UCSD-AML1 (cell line): Measurements from ENCODE around the gene TCHH.
"Not testable (repeated sequence)": the region's sequence is repeated elsewhere in the genome, so short reads cannot be mapped to it uniquely, and the experiment has no call there.

Experiments used
- DNase-seq: peaks from one replicate; lab custom pipeline; 2025; ENCODE audit not compliant: unreplicated experiment; lab: John Stamatoyannopoulos, UW

TCHH gene

DNA sequence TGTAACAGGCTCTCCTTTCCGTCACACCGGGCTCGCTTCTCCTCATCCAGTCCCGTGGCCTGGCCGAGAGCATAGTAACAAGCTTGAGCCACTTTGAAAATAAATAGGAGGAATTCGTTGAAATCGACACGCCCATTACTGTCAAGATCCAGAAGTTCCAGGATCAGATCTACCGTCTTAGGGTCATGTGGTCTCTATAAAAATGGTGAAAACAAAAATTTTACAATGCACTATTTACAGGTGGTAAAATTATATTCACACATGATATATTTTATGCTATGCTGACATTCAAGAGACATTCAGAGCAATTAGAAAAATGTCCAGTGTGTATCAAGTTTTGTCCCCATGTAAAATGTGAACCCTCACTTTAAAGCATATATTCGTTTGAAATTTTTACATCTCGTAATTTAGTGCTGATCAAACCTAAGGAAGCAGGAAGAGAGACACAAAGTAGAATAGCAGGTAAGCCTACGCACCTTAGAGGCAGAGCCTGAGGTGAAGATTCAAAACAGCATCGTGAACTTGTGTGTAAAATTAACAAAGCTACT is 2.3 kb downstream of the TCHH start:
- DNase-seq: no peak

DNA sequence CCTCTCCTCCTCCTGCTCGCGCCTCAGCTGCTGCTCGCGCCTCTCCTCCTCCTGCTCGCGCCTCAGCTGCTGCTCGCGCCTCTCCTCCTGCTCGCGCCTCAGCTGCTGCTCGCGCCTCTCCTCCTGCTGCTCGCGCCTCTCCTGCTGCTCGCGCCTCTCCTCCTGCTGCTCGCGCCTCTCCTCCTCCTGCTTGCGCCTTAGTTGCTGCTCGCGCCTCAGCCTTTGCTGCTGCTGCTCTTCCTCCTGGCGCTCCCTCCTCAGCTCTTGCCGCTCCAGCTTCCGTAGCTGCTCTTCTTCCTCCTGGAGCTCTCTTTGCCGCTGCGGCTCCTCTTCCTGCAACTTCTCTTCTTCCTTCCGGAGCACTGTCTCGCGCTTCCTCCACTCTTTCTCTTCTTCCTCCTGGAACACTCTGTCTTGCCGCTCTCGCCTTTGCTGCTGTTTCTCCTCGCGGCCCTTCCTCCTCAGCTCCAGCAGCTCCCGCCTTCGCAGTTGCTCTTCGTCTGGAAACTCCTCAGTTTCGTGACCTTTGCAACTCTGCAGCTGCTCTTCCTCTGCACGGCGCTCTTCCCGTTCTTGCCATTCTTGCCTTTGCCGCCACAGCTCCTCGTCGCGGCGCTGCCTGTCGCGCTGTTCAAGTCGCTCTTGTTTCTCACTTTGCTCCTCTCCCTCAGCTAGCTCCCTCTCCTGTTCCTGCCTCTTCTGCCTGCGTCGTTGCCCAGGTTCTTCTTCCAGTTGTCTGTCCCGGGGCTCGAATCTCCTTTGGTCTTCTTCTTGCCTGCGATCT is 3.0 kb downstream of the TCHH start:
- no peak for DNase-seq

DNA sequence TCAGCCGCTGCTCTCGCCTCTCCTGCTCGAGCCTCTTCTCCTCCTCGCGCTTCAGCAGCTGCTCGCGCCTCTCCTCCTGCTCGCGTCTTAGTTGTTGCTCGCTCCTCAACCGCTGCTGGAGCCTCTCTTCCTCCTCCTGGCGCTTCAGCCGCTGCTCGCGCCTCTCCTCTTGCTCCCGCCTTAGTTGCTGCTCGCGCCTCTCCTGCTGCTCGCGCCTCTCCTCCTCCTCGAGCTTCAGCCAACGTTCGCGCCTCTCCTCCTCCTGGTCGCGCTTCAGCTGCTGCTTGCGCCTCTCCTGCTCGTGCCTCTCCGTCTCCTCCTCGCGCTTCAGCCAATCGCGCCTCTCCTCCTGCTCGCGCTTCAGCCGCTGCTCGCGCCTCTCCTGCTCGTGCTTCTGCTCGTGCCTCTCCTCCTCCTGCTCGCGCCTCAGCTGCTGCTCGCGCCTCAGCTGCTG is 3.7 kb downstream of the TCHH start:
- no peak for DNase-seq

DNA sequence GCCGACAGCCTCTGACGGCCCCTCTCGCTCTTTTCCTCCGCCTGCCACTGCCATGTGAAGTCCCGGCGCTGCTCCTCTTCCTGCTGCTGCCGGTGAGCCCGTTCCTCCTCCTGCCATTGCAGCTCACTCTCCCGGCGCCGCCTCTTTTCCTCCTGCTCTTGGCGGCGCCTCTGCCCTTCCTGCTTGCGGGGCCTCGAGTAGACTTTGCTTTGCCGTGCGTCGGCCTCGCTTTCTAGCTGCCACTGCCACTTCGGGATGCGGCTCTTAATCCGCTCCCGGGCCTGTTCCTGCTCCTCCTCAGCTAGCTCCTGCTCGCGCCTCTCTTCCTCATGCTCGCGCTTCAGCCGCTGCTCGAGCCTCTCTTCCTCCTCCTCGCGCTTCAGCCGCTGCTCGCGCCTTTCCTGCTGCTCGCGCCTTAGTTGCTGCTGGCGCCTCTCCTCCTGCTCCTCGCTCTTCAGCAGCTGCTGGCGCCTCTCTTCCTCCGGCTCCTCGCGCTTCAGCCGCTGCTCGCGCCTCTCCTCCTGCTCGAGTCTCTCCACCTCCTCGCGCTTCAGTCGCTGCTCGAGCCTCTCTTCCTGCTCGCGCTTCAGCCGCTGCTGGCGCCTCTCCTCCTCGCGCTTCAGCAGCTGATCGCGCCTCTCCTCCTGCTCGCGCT is 4.3 kb downstream of the TCHH start:
- DNase-seq: peak; percentile 70

DNA sequence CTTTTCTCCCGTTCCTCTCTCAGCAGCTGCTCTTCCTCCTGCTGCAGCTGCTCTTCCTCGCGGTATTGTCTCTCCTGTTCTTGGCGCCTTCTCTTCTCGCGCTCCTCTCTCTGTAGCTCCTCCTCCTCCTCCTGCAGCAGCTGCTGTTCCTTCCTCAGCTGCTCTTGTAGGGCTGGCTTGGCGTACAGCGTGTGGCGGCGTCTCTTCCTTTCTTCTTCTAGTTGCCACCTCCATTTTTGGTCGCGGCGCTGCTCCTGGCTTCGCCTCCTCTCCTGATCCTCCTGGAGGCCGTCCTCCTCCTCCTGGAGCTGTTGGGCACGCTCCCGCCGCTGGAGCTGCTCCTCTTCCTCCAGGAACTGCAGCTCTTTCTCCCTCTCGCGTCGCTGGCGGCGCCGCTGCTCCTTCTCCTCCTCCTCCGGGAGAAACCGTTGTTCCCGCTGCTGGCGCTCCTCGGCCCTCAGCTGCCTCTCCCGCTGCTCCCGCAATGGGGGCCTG is 4.8 kb downstream of the TCHH start:
- peak; percentile 44 for DNase-seq

DNA sequence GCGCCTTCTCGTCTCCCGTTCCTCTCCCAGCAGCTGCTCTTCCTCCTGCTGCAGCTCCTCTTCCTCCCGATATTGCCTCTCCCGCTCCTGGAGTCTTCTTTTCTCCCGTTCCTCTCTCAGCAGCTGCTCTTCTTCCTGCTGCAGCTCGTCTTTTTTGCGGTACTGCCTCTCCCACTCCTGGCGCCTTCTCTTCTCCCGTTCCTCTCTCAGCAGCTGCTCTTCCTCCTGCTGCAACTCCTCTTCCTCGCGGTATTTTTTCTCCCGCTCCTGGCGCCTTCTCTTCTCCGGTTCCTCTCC is 5.3 kb downstream of the TCHH start:
- DNase-seq: no peak

DNA sequence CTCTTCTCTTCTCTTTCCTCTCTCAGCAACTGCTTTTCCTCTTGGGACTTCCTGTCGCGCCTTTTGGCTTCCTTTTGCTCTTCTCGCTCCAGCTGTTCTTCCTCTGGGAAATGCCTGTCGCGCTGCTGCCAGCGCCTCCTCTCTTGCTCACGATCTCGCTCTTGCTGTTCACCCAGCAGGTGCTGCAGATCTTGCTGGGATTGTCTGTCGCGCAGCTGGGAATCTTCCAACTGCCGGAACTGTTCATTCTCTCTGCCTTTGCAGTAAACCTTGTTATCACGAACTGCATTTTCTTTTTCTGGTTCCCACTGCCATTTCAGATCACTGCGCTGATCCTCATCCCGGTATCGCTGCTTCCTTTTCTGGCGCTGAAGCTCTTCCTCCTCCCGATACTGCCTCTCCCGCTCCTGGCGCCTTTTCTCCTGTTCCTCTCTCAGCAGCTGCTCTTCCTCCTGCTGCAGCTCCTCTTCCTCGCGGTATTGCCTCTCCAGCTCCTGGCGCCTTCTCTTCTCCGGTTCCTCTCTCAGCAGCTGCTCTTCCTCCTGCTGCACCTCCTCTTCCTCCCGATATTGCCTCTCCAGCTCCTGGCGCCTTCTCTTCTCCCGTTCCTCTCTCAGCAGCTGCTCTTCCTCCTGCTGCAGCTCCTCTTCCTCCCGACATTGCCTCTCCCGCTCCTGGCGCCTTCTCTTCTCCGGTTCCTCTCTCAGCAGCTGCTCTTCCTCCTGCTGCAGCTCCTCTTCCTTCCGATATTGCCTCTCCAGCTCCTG is 5.8 kb downstream of the TCHH start:
- no peak for DNase-seq

DNA sequence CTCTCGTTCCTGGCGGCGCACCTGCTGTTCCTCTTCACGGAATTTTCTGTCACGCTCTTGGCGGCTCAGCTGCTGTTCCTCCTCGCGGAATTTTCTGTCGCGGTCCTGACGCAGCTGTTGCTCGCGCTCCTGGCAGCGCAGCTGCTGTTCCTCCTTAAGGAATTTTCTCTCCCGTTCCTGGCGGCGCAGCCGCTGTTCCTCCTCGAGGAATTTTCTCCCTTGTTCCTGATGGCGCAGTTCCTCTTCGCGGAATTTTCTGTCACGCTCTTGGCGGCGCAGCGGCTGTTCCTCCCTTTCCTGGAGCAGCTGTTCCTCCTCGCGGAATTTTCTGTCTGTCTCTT is 6.4 kb downstream of the TCHH start:
- no peak for DNase-seq

DNA sequence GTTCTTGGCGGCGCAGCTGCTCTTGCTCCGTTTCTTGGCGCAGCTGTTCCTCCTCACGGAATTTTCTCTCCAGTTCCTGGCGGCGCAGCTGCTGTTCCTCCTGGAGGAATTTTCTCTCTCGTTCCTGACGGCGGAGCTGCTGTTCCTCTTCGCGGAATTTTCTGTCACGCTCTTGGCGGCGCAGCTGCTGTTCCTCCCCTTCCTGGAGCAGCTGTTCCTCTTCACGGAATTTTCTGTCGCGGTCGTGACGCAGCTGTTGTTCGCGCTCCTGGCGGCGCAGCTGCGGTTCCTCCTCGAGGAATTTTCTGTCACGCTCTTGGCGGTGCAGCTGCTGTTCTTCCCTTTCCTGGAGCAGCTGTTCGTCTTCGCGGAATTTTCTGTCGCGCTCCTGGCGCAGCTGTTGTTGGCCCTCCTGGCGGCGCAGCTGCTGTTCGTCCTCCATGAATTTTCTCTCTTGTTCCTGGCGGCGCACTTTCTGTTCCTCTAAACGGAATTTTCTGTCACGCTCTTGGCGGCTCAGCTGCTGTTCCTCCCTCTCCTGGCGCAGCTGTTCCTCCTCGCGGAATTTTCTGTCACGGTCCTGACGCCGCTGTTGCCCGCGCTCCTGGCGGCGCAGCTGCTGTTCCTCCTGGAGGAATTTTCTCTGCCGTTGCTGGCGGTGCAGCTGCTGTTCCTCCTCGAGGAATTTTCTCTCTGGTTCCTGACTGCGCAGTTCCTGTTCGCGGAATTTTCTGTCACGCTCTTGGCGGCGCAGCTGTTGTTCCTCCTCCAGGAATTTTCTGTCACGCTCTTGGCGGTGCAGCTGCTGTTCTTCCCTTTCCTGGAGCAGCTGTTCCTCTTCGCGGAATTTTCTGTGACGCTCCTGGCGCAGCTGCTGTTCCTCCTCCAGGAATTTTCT is 7.0 kb downstream of the TCHH start:
- DNase-seq: peak; percentile 46

DNA sequence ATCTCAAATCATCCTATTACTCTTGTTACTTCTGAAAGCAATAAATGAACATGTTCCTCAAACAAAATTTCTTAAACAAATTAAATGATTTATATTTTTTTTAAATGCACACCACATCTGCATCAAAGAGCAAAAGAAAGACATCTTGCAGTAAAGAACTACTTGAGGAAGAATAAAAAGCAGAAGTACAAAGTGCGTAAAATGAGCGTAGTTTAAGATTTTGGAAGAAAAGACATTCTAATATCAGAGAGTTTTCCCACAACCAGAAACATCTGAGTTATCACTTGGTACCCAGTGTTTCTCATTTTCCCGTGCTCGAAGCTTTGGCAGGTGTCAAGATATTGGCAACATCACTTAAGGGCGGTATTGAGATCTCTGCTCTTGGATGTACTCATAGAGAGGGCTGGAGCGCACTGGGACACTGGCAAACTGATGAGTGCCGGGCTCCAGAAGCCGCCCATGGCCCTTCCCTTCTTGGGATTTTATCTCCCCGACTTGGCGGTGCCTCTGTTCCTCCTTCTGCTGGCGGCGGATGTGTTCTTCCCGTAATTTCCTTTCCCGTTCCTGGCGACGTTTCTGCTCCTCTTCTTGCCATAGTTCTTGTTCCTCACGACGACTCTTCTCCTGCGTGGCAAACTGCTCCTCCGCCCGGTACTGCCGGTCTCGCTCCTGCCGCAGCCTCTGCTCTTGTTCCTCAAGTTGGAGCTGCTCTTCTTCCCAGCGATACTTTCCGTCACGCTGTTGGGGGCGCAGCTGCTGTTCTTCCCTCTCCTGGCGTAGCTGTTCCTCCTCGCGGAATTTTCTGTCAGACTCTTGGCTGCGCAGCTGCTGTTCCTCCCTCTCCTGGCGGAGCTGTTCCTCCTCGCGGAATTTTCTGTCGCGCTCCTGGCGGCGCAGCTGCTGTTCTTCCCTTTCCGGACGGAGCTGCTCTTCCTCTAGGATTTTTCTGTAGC is 7.9 kb downstream of the TCHH start:
- peak; percentile 46 for DNase-seq

DNA sequence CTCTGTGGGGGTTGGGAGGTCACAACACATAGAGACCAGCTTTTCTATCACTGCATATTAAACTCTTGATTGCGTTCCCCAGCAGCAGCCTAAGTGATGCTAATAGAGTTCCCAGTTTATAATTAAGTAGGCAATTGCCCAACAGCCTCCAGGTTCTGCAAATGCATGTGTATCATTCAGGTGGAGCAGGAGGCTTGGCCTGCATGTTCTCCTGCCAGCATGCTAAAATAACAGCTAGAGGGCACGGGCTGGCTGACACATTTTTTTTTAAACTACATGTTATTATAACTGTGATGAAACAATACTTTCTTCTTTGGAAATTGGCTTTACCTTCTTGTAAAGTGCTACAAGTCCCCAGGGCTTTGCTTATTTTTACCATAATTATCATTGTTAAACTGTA is 10.4 kb downstream of the TCHH start:
- no peak for DNase-seq

DNA sequence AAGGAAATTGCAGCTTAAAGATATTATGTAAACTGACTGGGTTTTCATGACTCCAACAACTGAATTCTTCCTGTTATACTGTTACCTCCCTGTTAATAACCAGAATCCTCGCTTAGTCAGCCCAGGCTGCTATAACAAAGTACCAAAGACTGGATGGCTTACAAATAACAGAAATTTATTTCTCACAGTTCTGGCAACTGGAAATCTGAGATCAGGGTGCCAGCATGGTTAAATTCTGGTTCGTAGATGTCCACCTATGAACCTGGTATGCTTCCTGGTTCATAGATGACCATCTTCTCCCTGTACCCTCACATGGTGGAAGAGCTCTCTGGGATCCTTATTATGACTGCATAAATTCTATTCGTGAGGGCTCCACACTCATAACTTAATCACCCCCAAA is 18.3 kb downstream of the TCHH start:
- no peak for DNase-seq

DNA sequence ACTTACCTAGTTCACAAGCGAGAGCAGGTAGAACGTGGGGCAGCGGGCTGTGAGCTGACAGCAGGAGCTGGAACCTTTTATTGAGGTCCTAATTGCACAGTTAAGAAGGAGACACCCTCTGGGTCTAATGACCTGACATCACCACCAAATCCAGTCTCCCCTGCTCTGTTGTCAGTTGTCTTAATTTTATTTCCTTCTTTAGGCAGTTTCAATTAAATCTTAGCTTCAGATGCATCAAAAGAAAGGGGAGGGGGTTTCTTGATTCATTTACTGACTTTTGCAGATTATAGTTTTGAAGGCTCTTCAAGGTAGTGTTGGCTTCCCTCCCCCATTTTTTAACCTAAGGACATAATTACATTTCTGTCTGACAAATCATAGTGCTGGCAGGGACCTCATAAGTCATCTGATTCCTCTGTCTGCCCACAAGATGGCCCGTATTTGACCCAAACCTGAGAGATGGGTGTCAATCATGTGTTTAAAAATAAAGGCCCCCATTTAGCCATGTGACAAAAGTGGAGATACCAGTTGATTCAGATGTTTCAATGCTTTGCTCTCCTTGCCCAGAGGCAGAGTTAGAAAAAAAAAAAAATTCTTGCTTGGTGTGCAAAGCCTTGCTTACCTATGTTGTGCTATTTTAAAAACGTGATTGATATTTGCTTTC is 26.1 kb downstream of the TCHH start, which contains the start of gene TCHHL1:
Gene TCHHL1 (minus strand): TSS at position 51 of the 661 bp plus-strand sequence. CDS start 921 bp downstream, outside the sequence.
- DNase-seq: no peak

DNA sequence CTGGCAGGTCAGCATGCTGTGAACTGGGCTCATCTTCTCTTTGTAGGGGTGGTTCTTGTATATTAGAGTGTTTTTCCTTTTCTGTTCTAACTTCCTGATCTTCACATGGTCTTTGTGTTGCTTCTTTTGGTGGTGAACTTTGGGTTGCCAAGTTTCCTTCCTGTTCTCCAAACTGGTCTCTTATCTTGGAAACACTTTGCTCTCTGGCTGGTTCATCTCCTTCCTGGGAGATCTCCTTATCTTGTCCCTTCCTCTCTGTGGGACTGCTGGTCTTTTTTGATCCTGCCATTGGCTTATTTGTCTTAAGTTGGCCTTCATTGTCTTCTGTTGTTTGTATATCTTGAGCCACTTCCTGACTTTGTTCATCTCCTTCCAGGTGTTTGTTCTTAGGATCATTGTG is 28.5 kb downstream of the TCHH start:
- no peak for DNase-seq

DNA sequence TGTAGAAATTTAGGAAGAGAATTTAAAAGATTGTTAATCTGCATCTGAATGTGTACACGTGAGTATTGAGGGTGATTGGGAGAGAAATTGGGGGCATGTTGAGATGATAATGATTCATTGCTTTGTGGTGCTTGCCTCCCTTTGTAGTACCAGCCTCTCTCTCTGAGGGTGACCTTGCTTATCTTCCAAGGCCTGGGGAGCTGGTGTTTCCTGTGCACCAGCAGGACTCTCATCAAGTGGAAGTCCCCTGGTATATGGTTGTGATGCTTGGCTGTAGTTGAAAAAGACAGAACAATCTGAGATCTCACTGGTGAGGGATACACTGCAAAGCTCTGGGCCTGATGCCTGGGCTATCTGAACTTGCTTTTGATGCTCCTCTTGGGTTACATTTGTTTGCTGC is 30.4 kb downstream of the TCHH start:
- DNase-seq: no peak

DNA sequence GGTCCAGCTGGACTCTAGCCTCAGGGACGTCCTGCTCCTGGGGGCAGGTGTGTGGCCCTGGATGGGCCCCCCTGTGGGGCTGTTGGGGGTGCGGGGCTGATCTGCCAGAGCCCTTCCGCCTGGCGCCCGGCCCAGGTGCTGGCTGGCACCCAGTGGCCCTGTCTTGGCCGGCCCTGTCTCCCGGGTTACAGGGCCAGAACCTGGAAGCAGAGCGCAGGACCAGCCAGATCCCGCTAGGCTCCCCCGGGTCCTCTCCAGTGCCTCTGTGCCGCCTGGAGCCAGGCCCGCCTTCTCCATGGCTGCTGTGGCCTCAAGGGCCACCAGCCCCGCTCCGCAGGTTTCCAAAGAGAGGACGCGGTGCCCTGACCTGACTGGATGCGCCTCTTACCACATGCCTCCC is 34.2 kb downstream of the TCHH start:
- DNase-seq: not testable (repeated sequence)

DNA sequence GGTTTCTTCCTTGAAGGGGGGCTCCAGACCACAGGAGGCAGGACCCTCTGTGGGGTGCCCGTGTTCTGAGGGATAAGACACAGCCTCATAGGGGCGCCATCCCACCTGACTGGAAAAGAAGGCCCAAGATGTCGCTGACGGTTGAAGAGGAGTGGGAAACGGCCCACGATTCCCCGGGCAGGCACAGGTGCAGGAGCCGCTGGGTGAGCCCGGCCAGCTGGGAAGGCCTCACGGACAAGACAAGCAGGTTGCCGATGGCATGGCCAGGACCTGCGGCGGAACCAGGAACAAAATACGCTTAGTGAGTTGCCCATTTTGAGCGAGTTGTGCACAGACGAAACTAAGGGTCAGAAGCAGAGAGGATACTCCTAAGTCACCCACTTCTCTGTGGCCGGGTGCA is 34.8 kb downstream of the TCHH start:
- not testable (repeated sequence) for DNase-seq

DNA sequence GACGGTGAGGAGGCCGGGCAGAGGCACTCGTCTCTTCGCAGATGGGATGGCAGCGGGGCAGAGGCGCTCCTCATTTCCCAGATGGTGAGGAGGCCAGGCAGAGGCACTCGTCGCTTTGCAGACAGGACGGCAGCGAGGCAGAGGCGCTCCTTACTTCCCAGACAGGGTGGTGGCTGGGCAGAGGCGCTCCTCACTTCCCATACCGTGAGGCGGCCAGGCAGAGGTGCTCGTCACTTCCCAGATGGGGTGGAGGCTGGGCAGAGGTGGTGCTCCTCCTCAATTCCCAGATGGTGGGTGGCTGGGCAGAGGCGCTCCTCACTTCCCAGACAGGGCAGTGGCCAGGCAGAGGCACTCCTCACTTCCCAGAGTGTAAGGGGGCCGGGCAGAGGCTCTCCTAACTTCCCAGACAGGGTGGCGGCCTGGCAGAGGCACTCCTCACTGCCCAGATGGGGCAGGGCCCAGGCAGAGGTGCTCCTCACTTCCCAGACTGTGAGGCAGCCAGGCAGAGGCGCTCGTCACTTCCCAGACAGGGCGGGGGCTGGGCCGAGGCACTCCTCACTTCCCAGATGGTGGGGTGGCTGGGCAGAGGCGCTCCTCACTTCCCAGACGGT is 36.3 kb downstream of the TCHH start:
- DNase-seq: no peak

DNA sequence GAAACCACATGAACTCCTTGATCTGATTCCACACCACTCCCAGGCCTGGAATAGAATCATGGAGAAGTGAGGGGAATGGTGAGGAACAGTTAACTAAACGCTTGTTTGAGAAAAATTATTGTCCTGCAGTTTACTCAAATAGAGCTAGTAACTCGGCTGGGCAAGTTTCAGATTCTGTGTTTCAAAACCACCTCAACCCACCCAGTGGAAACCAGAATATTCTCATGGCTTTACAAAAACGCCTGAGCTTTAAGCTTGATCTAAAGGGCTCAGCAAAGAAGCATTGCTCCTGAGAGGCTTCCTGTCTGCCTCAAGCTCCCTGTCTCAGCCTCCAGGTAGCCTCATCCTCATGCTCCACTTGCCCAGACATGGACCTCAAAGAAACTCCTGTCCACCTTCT is 42.9 kb downstream of the TCHH start:
- DNase-seq: no peak
